Fibroblast of skin of right biceps (primary cell): Measurements from ENCODE around the gene ADAMTS3.

Source experiments
- DNase-seq: peaks from one replicate; pipeline ENCODE4 v3.0.0-alpha.2; 2013

Gene ADAMTS3

GRCh38 chr4:72330381-72330780, 238.6 kb downstream of the ADAMTS3 start:
- no peak for DNase-seq

GRCh38 chr4:72326692-72327632, 242.1 kb downstream of the ADAMTS3 start:
- DNase-seq: peak; percentile 30

- peak; percentile 10 for DNase-seq
Measured at GRCh38 chr4:72325215-72325614, 243.8 kb downstream of the ADAMTS3 start.

- no peak for DNase-seq
Measured at GRCh38 chr4:72323227-72323626, 245.8 kb downstream of the ADAMTS3 start.

- DNase-seq: no peak
Measured at GRCh38 chr4:72320223-72320948, 248.6 kb downstream of the ADAMTS3 start.

- DNase-seq: peak; percentile 87
Measured at GRCh38 chr4:72319601-72320021, 249.4 kb downstream of the ADAMTS3 start.

GRCh38 chr4:72318421-72319170, 250.4 kb downstream of the ADAMTS3 start:
- DNase-seq: peak; percentile 61

GRCh38 chr4:72314869-72315268, 254.2 kb downstream of the ADAMTS3 start:
- DNase-seq: peak; percentile 75

GRCh38 chr4:72313121-72313520, 255.9 kb downstream of the ADAMTS3 start:
- DNase-seq: no peak

- DNase-seq: peak; percentile 88
Measured at GRCh38 chr4:72312032-72312650, 256.9 kb downstream of the ADAMTS3 start.

GRCh38 chr4:72311291-72311690, 257.7 kb downstream of the ADAMTS3 start:
- DNase-seq: no peak

GRCh38 chr4:72305620-72306019, 263.4 kb downstream of the ADAMTS3 start:
- DNase-seq: no peak

GRCh38 chr4:72305080-72305479, 263.9 kb downstream of the ADAMTS3 start:
- no peak for DNase-seq

- DNase-seq: peak; percentile 34
Measured at GRCh38 chr4:72302981-72303704, 265.9 kb downstream of the ADAMTS3 start.

- no peak for DNase-seq
Measured at GRCh38 chr4:72301759-72302158, 267.3 kb downstream of the ADAMTS3 start.

GRCh38 chr4:72300126-72300525, 268.9 kb downstream of the ADAMTS3 start:
- DNase-seq: no peak

GRCh38 chr4:72295966-72296557, 273.0 kb downstream of the ADAMTS3 start:
- DNase-seq: peak; percentile 57

- no peak for DNase-seq
Measured at GRCh38 chr4:72290737-72291136, 278.3 kb downstream of the ADAMTS3 start.

GRCh38 chr4:72286910-72287309, 282.1 kb downstream of the ADAMTS3 start:
- no peak for DNase-seq

- peak; percentile 7 for DNase-seq
Measured at GRCh38 chr4:72286185-72286584, 282.8 kb downstream of the ADAMTS3 start.

- DNase-seq: no peak
Measured at GRCh38 chr4:72283357-72283756, 285.7 kb downstream of the ADAMTS3 start.

- no peak for DNase-seq
Measured at GRCh38 chr4:72280252-72280651, 288.8 kb downstream of the ADAMTS3 start.
